WTC11 (cell line): ENCODE measurements around the gene N4BP2L2.

Experiments used
- ATF2 ChIP-seq: sonication (generic); formaldehyde crosslinking; IDR thresholded peaks from 2 replicates; pipeline ENCODE4 v1.8.1; 2022; ENCODE audit warnings: low read depth, missing genetic modification reagents, borderline replicate concordance
- CREM ChIP-seq: sonication (generic); formaldehyde crosslinking; IDR thresholded peaks from 2 replicates; pipeline ENCODE4 v1.8.1; 2022; ENCODE audit warnings: mild to moderate bottlenecking, missing genetic modification reagents, moderate library complexity
- CTCF ChIP-seq: fragments of 200-600 bp; IDR thresholded peaks from 2 replicates; pipeline ENCODE4 v1.8.0; 2022; ENCODE audit warnings: antibody characterized with exemption
- JUN ChIP-seq: sonication (generic); formaldehyde crosslinking; IDR thresholded peaks from 2 replicates; pipeline ENCODE4 v1.8.0; 2023; ENCODE audit warnings: mild to moderate bottlenecking, missing genetic modification reagents
- TEAD4 ChIP-seq: sonication (generic); formaldehyde crosslinking; IDR thresholded peaks from 2 replicates; pipeline ENCODE4 v1.8.0; 2022; ENCODE audit warnings: mild to moderate bottlenecking, missing genetic modification reagents
- ZNF423 ChIP-seq: fragments of 250-450 bp; sonication (Bioruptor Pico); IDR thresholded peaks from 2 replicates; pipeline ENCODE4 v2.1.2; 2022; ENCODE audit warnings: mild to moderate bottlenecking, moderate library complexity
- TF ChIP-seq, protein P1 (sequence below): sonication (generic); formaldehyde crosslinking; IDR thresholded peaks from 2 replicates; pipeline ENCODE4 v1.8.1; 2023; ENCODE audit warnings: mild to moderate bottlenecking, missing genetic modification reagents

DNA sequence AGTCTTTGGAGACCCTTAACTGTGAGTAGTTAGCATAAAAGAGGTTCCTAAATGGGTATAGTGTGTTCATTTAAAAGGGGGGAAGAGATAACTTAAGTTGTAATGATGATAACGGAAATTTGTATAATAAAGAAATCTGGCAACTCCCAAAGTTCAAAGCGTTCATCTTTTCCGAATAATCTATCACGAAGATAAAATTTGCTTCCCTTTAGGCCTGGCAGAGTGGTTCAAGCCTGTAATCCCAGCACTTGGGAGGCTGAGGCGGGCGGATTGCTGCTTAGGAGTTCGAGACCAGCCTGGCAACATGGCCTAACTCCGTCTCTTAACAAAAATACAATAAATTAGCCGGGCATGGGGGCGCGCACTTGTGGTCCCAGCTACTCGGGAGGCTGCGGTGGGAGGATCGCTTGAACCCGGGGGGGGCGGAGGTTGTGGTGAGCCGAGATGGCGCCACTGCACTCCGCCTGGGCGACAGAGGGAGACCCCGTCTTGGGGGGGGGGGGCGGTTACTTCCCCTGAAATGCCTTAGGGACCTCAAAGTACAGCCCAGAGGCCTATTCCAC, 934 bp downstream of the N4BP2L2 start:
- TF ChIP-seq CREM (CRISPR knock-in tag) (no peak), CTCF (no peak), JUN (no peak), ATF2 (CRISPR knock-in tag) (no peak), TEAD4 (no peak), ZNF423 (no peak)
- TF ChIP-seq, protein P1, sequence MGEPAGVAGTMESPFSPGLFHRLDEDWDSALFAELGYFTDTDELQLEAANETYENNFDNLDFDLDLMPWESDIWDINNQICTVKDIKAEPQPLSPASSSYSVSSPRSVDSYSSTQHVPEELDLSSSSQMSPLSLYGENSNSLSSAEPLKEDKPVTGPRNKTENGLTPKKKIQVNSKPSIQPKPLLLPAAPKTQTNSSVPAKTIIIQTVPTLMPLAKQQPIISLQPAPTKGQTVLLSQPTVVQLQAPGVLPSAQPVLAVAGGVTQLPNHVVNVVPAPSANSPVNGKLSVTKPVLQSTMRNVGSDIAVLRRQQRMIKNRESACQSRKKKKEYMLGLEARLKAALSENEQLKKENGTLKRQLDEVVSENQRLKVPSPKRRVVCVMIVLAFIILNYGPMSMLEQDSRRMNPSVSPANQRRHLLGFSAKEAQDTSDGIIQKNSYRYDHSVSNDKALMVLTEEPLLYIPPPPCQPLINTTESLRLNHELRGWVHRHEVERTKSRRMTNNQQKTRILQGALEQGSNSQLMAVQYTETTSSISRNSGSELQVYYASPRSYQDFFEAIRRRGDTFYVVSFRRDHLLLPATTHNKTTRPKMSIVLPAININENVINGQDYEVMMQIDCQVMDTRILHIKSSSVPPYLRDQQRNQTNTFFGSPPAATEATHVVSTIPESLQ (CRISPR knock-in tag) = no peak
